Keratinocyte (primary cell): Measurements from ENCODE around the gene SRD5A1. TPM values are rescaled to one million over a fixed set of nuclear protein-coding genes. Genes with fewer than 3 reads are reported as not detected.
A peak's percentile ranks its signal among the peaks of the same experiment; 100 is the strongest.

ENCODE experiments used
- DNase-seq: peaks from one replicate; pipeline ENCODE4 v3.0.0-alpha.2; 2011; ENCODE audit warnings: low read depth, missing footprints, low spot score
- FAIRE-seq: peaks from 2 replicates; lab custom pipeline; 2011; peaks lifted over from hg19 to GRCh38; lab: Jason Lieb, UNC
- H2AFZ ChIP-seq: 2 replicates; pipeline ENCODE4 v1.6.0; 2012; ENCODE audit warnings: low read length, control low read depth, inconsistent platforms; ENCODE audit not compliant: control insufficient read depth
- H3K27ac ChIP-seq: 2 replicates; pipeline ENCODE4 v1.5.1; 2011; ENCODE audit warnings: low read length; ENCODE audit not compliant: control insufficient read depth, insufficient read depth
- H3K27me3 ChIP-seq: 3 replicates; pipeline ENCODE4 v1.6.0; 2011; ENCODE audit warnings: low read length; ENCODE audit not compliant: control insufficient read depth, insufficient read depth; ENCODE audit errors: extremely low read depth
- H3K36me3 ChIP-seq, 2 experiments: 2 replicates in 1 of 2; 3 replicates in 1 of 2; pipeline ENCODE4 v1.5.1; 2011; ENCODE audit warnings: low read length in 2 of 2, mild to moderate bottlenecking in 1 of 2; ENCODE audit not compliant: control insufficient read depth in 2 of 2, insufficient read depth in 2 of 2; ENCODE audit errors: extremely low read depth in 1 of 2
- H3K4me1 ChIP-seq: 3 replicates; pipeline ENCODE4 v1.5.1; 2011; ENCODE audit warnings: low read length; ENCODE audit not compliant: control insufficient read depth, insufficient read depth; ENCODE audit errors: extremely low read depth
- H3K4me2 ChIP-seq: 3 replicates; pipeline ENCODE4 v1.6.0; 2011; ENCODE audit warnings: low read depth, low read length; ENCODE audit not compliant: control insufficient read depth, insufficient read depth; ENCODE audit errors: extremely low read depth
- H3K4me3 ChIP-seq, 3 experiments: fragments of 200-600 bp in 1 of 3; sonication (generic) in 1 of 3; 2 replicates in 2 of 3; 3 replicates in 1 of 3; pipeline ENCODE4 v1.5.1; 2011 to 2016; ENCODE audit warnings: low read length in 3 of 3, mild to moderate bottlenecking in 3 of 3, control low read depth in 2 of 3, inconsistent platforms in 1 of 3, low read depth in 1 of 3, mixed read lengths in 1 of 3, mixed run types in 1 of 3, moderate library complexity in 1 of 3; ENCODE audit not compliant: control insufficient read depth in 2 of 3, insufficient read depth in 2 of 3; ENCODE audit errors: extremely low read depth in 1 of 3
- H3K79me2 ChIP-seq: 2 replicates; pipeline ENCODE4 v1.6.0; 2012; ENCODE audit warnings: low read length; ENCODE audit not compliant: control insufficient read depth, insufficient read depth
- H3K9ac ChIP-seq: 3 replicates; pipeline ENCODE4 v1.6.0; 2011; ENCODE audit warnings: low read length; ENCODE audit not compliant: control insufficient read depth, insufficient read depth; ENCODE audit errors: extremely low read depth
- H3K9me1 ChIP-seq: 3 replicates; pipeline ENCODE4 v1.6.0; 2011; ENCODE audit warnings: low read length; ENCODE audit not compliant: control insufficient read depth, insufficient read depth; ENCODE audit errors: extremely low read depth
- H3K9me3 ChIP-seq: 2 replicates; pipeline ENCODE4 v1.5.1; 2012; ENCODE audit warnings: low read depth, low read length; ENCODE audit not compliant: control insufficient read depth
- H4K20me1 ChIP-seq: 3 replicates; pipeline ENCODE4 v1.6.0; 2011; ENCODE audit warnings: low read length; ENCODE audit not compliant: control insufficient read depth, insufficient read depth; ENCODE audit errors: extremely low read depth
- CTCF ChIP-seq, 3 experiments: IDR thresholded peaks in 1 of 3; conservative IDR thresholded peaks in 1 of 3; optimal IDR thresholded peaks in 1 of 3; 2 replicates in 2 of 3; 3 replicates in 1 of 3; pipeline versions ENCODE3 to v1.5.1; 2011; ENCODE audit warnings: low read length in 3 of 3, mild to moderate bottlenecking in 3 of 3, moderate library complexity in 2 of 3, control low read depth in 1 of 3, inconsistent platforms in 1 of 3; ENCODE audit not compliant: insufficient read depth in 2 of 3; ENCODE audit errors: extremely low read depth in 1 of 3
- EZH2 ChIP-seq: IDR thresholded peaks from one replicate; pipeline ENCODE4 v1.6.1; 2012; ENCODE audit warnings: inconsistent platforms, mild to moderate bottlenecking, low read length, moderate library complexity
- dilution Hi-C: fragments of 300-500 bp; cut with MboI; formaldehyde crosslinking; loops from one replicate; pipeline ENCODE4 v1.7.0; 2020; ENCODE audit warnings: low sequenced_read_pairs; ENCODE audit not compliant: extremely low pct_ligation_motif_present
- polyA plus RNA-seq, 5 experiments: library from polyadenylated mRNA; depleted of rRNA in 3 of 5; stranded (reverse) in 3 of 5; stranded (forward) in 1 of 5; unstranded in 1 of 5; fragments of >200 nt; gene quantifications; 1 replicate in 1 of 5; 2 replicates in 3 of 5; 3 replicates in 1 of 5; pipeline versions ENCODE4 v1.2.1 to v1.2.3, GENCODE V29; 2011 to 2012; ENCODE audit warnings: missing spikeins in 2 of 5, low read depth in 1 of 5, low replicate concordance in 1 of 5

The SRD5A1 gene
- polyA plus RNA-seq, 1 donor (not counting 4 experiments of a cell fraction or from before 2014, with no cell fraction given) = 35.4 TPM

GRCh38 chr5:6716629-6717149, 83.4 kb downstream of the SRD5A1 start:
- DNase-seq (no peak), FAIRE-seq (no peak)
- no peaks in the 10 kb centered on the region for H3K9me3 ChIP-seq
- H3K4me1 ChIP-seq = peaks cover 15% of the 10 kb centered on the region
- dilution Hi-C loops = no loop called here
- peaks cover 3% of the 10 kb centered on the region for H3K9me1 ChIP-seq
- peaks cover 37% of the 10 kb centered on the region for H4K20me1 ChIP-seq
- peak overlapping the region; percentile 86 for H3K4me2 ChIP-seq
- no peak overlapping the region for H3K9ac ChIP-seq
- H3K36me3 ChIP-seq = peaks cover 4 to 13% of the 10 kb centered on the region in 2 experiments
- H3K27ac ChIP-seq = no peak overlapping the region
- no peak for TF ChIP-seq CTCF (optimal IDR thresholded peaks at IDR 0.05 in 1 of 3, IDR thresholded peaks at IDR 0.05 in 1 of 3, conservative IDR thresholded peaks at IDR 0.05 in 1 of 3; ENCODE audit: extremely low read depth in 1 of 3, insufficient read depth in 2 of 3, low read length in 3 of 3)
- TF ChIP-seq EZH2 = no peak
- H3K27me3 ChIP-seq = no peaks in the 10 kb centered on the region
- H3K79me2 ChIP-seq = peaks cover 76% of the 10 kb centered on the region
- no peak overlapping the region for H2AFZ ChIP-seq
- no peak overlapping the region for H3K4me3 ChIP-seq

GRCh38 chr5:6717247-6717646, 84.0 kb downstream of the SRD5A1 start:
- H3K4me2 ChIP-seq = peak overlapping the region; percentile 47
- H3K27me3 ChIP-seq = no peaks in the 10 kb centered on the region
- H3K4me1 ChIP-seq = peaks cover 10% of the 10 kb centered on the region
- DNase-seq = no peak
- H3K79me2 ChIP-seq = peaks cover 81% of the 10 kb centered on the region
- H3K27ac ChIP-seq = no peak overlapping the region
- no peak for FAIRE-seq
- no peak overlapping the region for H2AFZ ChIP-seq
- H3K4me3 ChIP-seq = no peak overlapping the region
- TF ChIP-seq CTCF (optimal IDR thresholded peaks at IDR 0.05 in 1 of 3, IDR thresholded peaks at IDR 0.05 in 1 of 3, conservative IDR thresholded peaks at IDR 0.05 in 1 of 3; ENCODE audit: extremely low read depth in 1 of 3, insufficient read depth in 2 of 3, low read length in 3 of 3) (no peak), EZH2 (no peak)
- H3K9me1 ChIP-seq = peaks cover 7% of the 10 kb centered on the region
- no peak overlapping the region for H3K9ac ChIP-seq
- dilution Hi-C loops = no loop called here
- no peaks in the 10 kb centered on the region for H3K9me3 ChIP-seq
- peaks cover 4 to 13% of the 10 kb centered on the region in 2 experiments for H3K36me3 ChIP-seq
- peaks cover 39% of the 10 kb centered on the region for H4K20me1 ChIP-seq
